Myometrial cell (primary cell): Measurements from ENCODE around the gene GSDME. TPM values are rescaled to one million over a fixed set of nuclear protein-coding genes. Genes with fewer than 3 reads are reported as not detected.

Experiments used
- total RNA-seq: library from RNA; depleted of rRNA; stranded (reverse); fragments of >200 nt; gene quantifications from 2 replicates; pipeline ENCODE4 v1.2.3, GENCODE V29; 2015

GSDME gene
- total RNA-seq = 55.1 and 79.9 TPM in 2 replicates

DNA sequence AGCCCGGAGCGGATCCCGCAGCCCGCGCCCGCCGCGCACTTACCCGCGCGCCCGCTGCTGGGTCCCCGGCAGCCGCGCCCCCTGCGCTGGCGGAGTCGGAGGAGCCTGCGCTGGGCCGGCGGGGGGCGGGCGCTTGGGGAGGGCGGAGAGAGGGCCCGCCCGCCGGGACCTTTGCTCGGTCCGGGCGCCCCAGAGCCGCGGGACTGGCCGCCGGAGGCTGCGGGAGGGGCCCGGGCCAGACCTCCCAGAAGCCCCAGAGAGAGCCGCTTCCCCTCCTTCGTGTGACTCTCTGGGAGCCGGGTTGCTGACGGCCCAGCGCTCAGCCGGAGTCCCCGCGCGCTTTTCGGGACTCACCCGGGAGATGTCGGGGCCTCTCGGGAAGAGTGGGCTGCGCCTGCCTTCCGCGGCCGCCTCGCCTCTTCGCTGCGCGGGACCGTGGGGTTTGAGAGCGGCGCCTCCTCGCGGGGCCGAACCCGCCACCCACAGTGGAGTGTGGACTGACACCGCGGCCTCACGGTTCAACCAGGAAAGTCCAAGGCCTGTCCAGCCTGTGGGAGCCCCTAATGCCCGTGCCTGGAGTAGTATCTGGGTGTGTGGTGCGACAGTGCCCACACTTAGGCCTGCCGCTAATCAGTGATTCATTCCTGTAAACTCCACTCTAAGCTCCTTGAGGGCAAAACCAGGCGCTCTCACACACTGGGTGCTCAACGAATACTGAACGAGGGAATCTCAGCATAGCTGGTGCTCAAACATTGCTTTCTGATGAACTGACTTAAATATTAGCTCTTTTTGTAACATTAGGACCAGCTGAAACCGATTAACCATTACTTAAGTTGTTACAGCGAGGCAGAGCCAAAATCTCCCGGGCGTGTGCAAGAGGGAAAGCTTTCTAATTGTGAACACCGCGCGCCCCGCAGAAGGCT, at the start of gene GSDME:
Gene GSDME, minus strand, starts transcription at position 112 of the 923 bp plus-strand sequence. CDS start 7,690 bp downstream, outside the sequence.

Other genes starting within 250 kb of the GSDME start
- 5.2 and 16.1 TPM in 2 replicates for gene PALS2, start 184.0 kb downstream of the GSDME start, total RNA-seq
- gene OSBPL3, start 222.7 kb upstream of the GSDME start, total RNA-seq = 22.5 and 26.2 TPM in 2 replicates